ENCODE results near the gene BAD.

The BAD gene

DNA sequence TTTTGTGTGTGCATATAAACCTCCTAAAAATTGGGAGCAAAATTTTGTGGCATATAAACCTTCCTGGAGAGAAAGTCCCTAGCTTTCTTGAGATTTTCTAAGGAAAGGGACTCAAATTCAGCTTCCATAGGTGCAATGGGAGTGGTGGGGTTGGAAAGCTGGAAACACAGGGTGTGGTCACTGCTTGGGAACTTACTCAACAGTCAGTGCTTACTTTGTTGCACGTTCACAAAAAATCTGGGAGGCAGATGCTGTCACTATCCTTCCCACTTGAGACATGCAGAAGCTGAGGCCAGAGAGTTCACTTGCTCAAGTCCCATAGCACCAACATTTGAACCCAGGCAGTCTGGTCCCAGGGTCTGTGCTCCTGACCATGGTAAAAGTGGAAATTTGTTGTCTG is 11.8 kb upstream of the BAD start:
- DNase-seq (ENCODE audit: low read depth in 2 of 2) = no peak

GRCh38 chr11:64295760-64296159 is 11.3 kb upstream of the BAD start:
- DNase-seq (ENCODE audit: low read depth in 2 of 2) = no peak

- no peak for DNase-seq (ENCODE audit: low read depth in 2 of 2)
Observed at GRCh38 chr11:64294774-64295173, 10.3 kb upstream of the BAD start.

GRCh38 chr11:64292460-64293254 is 8.2 kb upstream of the BAD start:
- DNase-seq (ENCODE audit: low read depth in 2 of 2) = no peak

DNA sequence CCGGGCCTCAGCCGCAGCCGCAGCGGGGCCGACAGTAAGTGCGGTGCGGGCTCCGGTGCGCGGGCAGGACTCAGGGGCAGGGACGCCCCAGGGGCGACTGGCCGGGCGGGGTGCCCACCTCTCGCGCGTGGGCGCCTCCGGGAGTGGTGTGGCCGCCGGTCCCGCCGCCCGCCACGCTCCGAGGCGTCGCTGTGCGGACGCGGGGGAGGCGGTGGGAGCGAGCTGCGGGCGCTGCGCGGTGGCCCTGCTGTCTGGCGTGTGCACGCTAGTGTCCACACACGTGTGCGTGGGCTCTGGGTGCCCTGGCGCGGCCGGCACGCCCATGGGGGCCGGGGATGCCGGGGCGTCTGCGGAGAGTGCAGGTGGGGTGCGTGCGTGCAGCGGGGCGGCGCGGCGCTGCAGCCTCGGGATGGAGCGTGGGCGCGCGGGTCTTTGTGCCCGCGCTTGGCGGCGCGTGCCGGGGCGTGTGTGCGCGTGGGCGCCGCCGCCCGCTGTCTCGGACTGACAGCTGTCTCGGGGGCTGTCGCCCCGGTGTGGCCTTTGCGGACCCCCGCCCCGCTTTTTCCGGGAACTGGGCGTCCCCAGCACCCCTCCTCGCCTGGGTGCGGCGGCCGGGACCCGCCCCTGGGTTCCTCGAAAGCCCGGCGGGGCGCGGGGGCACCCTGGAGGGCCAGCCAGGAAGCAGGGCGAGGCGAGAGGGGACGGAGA is 7.4 kb upstream of the BAD start:
- DNase-seq (ENCODE audit: low read depth in 2 of 2) = no peak

GRCh38 chr11:64291262-64291751 is 6.8 kb upstream of the BAD start, which contains the start of gene KCNK4:
Gene KCNK4, plus strand, starts transcription at chr11:64291302. Its CDS starts 1,717 bp downstream, at chr11:64293019.
- no peak for DNase-seq (ENCODE audit: low read depth in 2 of 2)

- no peak for DNase-seq (ENCODE audit: low read depth in 2 of 2)
Observed at GRCh38 chr11:64290352-64291261, 6.1 kb upstream of the BAD start.

- DNase-seq (ENCODE audit: low read depth in 2 of 2) = no peak
Observed at GRCh38 chr11:64289002-64289564, 4.6 kb upstream of the BAD start.

- DNase-seq (ENCODE audit: low read depth in 2 of 2) = no peak
Observed at GRCh38 chr11:64288353-64288750, 3.9 kb upstream of the BAD start.

DNA sequence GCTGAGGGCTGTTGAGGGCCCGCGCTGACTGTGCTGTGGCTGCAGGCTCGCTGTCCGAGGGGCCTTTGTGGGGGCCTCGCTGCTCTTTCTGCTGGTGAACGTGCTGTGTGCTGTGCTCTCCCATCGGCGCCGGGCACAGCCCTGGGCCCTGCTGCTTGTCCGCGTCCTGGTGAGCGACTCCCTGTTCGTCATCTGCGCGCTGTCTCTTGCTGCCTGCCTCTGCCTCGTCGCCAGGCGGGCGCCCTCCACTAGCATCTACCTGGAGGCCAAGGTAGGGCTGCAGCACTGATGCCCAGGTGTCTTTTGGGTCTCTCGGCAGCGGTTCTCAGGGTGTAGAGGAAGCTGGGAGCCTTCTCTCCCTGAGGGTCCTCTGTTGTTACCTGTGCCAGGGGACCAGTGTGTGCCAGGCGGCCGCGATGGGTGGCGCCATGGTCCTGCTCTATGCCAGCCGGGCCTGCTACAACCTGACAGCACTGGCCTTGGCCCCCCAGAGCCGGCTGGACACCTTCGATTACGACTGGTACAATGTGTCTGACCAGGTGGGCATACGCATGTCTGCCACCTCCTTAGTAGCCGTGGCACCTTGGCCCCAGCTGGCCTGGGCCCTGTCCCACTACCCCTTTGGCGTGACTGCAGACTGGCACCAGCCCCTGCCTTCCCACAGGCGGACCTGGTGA is 3.3 kb upstream of the BAD start:
- no peak for DNase-seq (ENCODE audit: low read depth in 2 of 2)

DNA sequence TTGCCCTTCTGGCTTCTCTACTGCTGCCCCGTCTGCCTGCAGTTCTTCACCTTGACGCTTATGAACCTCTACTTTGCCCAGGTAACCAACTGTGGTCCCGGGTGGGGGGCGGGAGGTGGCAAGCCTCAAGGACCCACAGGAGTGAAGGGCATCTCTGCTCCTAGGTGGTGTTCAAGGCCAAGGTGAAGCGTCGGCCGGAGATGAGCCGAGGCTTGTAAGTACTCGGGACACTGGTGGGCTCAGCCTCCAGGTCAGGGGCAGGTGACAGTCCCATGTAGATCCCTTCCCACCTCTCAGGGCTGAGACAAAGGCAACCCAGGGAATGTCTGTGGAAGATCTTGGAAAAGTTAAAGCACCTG is 2.3 kb upstream of the BAD start:
- no peak for DNase-seq (ENCODE audit: low read depth in 2 of 2)

DNA sequence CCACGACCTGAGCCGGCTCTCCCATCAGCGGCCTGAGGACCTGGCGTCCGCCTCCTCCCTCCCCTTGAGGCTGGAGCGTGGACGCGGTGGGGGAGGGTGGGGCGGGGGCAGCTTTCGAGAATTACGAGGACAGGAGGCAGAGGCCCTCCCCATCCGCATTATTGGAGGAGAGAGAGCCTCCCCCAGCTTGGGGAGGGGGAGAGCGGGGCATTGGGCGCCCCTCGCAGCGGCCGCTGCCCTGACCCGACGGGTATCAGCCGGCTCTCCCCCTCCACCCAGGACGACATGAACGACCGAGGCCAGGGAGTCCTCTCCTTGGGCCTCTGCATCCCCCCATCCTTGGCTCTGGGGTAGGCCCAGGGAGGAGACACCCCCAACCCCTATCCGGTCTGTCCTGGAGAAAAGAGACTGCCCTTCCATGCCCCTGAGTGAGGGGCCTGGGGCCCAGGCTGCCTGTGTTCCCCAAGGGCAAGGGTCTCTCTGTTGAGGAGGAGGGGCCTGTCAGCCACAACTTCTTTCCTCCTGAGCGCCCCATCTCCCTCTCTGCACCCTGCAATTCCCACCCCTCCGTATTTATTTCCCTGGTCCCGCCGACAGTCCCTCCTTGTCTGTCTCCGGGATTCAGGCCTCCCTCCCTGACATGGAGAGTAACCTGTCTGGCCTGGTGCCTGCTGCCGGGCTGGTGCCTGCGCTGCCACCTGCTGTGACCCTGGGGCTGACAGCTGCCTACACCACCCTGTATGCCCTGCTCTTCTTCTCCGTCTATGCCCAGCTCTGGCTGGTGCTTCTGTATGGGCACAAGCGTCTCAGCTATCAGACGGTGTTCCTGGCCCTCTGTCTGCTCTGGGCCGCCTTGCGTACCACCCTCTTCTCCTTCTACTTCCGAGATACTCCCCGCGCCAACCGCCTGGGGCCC is 1.7 kb upstream of the BAD start:
- no peak for DNase-seq (ENCODE audit: low read depth in 2 of 2)

- DNase-seq (ENCODE audit: low read depth in 2 of 2) = peak; percentile 85 to 91
Observed at GRCh38 chr11:64284962-64285884, 758 bp upstream of the BAD start, which contains the start of gene GPR137. Gene GPR137, plus strand, starts transcription at chr11:64285848. Its CDS starts 677 bp downstream, at chr11:64286525.

DNA sequence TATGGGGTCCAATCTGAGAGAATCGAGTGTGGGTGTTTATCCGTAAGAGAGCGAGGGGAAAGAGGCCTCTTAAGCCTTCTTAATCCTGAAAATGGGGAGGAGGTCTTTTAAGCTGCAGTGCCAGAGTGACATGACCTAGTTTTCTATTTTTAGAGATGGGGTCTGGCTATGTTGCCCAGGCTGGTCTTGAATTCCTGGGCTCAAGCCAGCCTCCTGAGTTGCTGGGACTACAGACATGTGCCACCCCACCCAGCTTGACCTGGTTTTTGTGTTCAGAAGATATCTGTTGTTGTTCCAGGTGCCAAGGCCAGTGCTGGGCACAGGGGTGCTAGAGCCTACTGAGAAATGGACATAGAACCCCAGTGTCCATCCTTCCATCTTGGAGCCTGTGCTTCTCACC is 1.4 kb downstream of the BAD start:
- no peak for DNase-seq (ENCODE audit: low read depth in 2 of 2)

GRCh38 chr11:64281957-64282770 is 2.3 kb downstream of the BAD start:
- DNase-seq (ENCODE audit: low read depth in 2 of 2) = no peak

GRCh38 chr11:64278576-64279190 is 5.8 kb downstream of the BAD start:
- DNase-seq (ENCODE audit: low read depth in 2 of 2) = no peak

GRCh38 chr11:64276653-64277431 is 7.6 kb downstream of the BAD start:
- no peak for DNase-seq (ENCODE audit: low read depth in 2 of 2)
